Endothelial cell (in vitro differentiated cells): Measurements from ENCODE around the gene BMI1. TPM values are rescaled to one million over a fixed set of nuclear protein-coding genes. Genes with fewer than 3 reads are reported as not detected.

Experiments
- DNase-seq: peaks from one replicate; pipeline ENCODE4 v3.0.0; 2021; ENCODE audit warnings: low spot score
- H3K27ac Mint-ChIP-seq: one replicate; pipeline ENCODE4 v1.8.0; 2021; ENCODE audit warnings: mixed read lengths, inconsistent platforms; ENCODE audit not compliant: unreplicated experiment
- H3K27me3 Mint-ChIP-seq: one replicate; pipeline ENCODE4 v1.8.0; 2021; ENCODE audit warnings: mild to moderate bottlenecking, moderate library complexity, mixed read lengths, inconsistent platforms; ENCODE audit not compliant: unreplicated experiment
- H3K36me3 Mint-ChIP-seq: one replicate; pipeline ENCODE4 v1.8.0; 2021; ENCODE audit warnings: mild to moderate bottlenecking, low read depth, mixed read lengths, inconsistent platforms; ENCODE audit not compliant: unreplicated experiment
- H3K4me1 Mint-ChIP-seq: one replicate; pipeline ENCODE4 v1.8.0; 2021; ENCODE audit warnings: mild to moderate bottlenecking, mixed read lengths, inconsistent platforms; ENCODE audit not compliant: unreplicated experiment
- H3K4me3 Mint-ChIP-seq: one replicate; pipeline ENCODE4 v1.8.0; 2021; ENCODE audit warnings: mild to moderate bottlenecking, mixed read lengths, inconsistent platforms; ENCODE audit not compliant: unreplicated experiment
- H3K9me3 Mint-ChIP-seq: one replicate; pipeline ENCODE4 v1.8.0; 2021; ENCODE audit warnings: mixed read lengths, inconsistent platforms; ENCODE audit not compliant: unreplicated experiment
- CTCF ChIP-seq: fragments of 200-600 bp; sonication (generic); IDR thresholded peaks from one replicate; pipeline ENCODE4 v1.5.0; 2021; ENCODE audit warnings: antibody characterized with exemption; ENCODE audit not compliant: unreplicated experiment
- total RNA-seq: library from RNA; stranded (reverse); fragmentation: NEBNext Ultra II Directional; extraction: Animal tissue kit (Norgen Biotek cat#: 25700); gene quantifications from one replicate; pipeline ENCODE4 v1.2.1, GENCODE V29; 2021; ENCODE audit not compliant: unreplicated experiment

BMI1 gene
- total RNA-seq, 1 donor from 2014 or later: 23.6 TPM

- Mint-ChIP-seq H3K27me3 (no peaks in the 10 kb centered on the region), H3K9me3 (no peaks in the 10 kb centered on the region), H3K27ac (no peak overlapping the region), H3K4me1 (no peaks in the 10 kb centered on the region), H3K4me3 (no peak overlapping the region), H3K36me3 (no peaks in the 10 kb centered on the region)
- TF ChIP-seq CTCF: no peak
- no peak for DNase-seq
Observed at GRCh38 chr10:22368402-22368801, 47.5 kb downstream of the BMI1 start.

GRCh38 chr10:22368981-22369380, 48.1 kb downstream of the BMI1 start:
- no peaks in the 10 kb centered on the region for H3K9me3 Mint-ChIP-seq
- no peak overlapping the region for H3K4me3 Mint-ChIP-seq
- no peak for DNase-seq
- no peaks in the 10 kb centered on the region for H3K36me3 Mint-ChIP-seq
- H3K27ac Mint-ChIP-seq: no peak overlapping the region
- no peaks in the 10 kb centered on the region for H3K27me3 Mint-ChIP-seq
- no peaks in the 10 kb centered on the region for H3K4me1 Mint-ChIP-seq
- no peak for TF ChIP-seq CTCF

- Mint-ChIP-seq H3K36me3 (no peaks in the 10 kb centered on the region), H3K9me3 (no peaks in the 10 kb centered on the region), H3K4me3 (no peak overlapping the region), H3K4me1 (no peaks in the 10 kb centered on the region), H3K27me3 (no peaks in the 10 kb centered on the region), H3K27ac (no peak overlapping the region)
- no peak for DNase-seq
- TF ChIP-seq CTCF: no peak
Observed at GRCh38 chr10:22369434-22370072, 48.7 kb downstream of the BMI1 start.

- H3K9me3 Mint-ChIP-seq: no peaks in the 10 kb centered on the region
- H3K27ac Mint-ChIP-seq: no peak overlapping the region
- no peak for TF ChIP-seq CTCF
- DNase-seq: no peak
- no peaks in the 10 kb centered on the region for H3K36me3 Mint-ChIP-seq
- peaks cover 6% of the 10 kb centered on the region for H3K4me1 Mint-ChIP-seq
- no peaks in the 10 kb centered on the region for H3K27me3 Mint-ChIP-seq
- H3K4me3 Mint-ChIP-seq: no peak overlapping the region
Observed at GRCh38 chr10:22370320-22370719, 49.4 kb downstream of the BMI1 start.

- no peak overlapping the region for H3K4me3 Mint-ChIP-seq
- H3K4me1 Mint-ChIP-seq: peaks cover 6% of the 10 kb centered on the region
- H3K36me3 Mint-ChIP-seq: no peaks in the 10 kb centered on the region
- H3K27me3 Mint-ChIP-seq: no peaks in the 10 kb centered on the region
- H3K27ac Mint-ChIP-seq: no peak overlapping the region
- no peaks in the 10 kb centered on the region for H3K9me3 Mint-ChIP-seq
- DNase-seq: no peak
- no peak for TF ChIP-seq CTCF
Observed at GRCh38 chr10:22372298-22372697, 51.4 kb downstream of the BMI1 start.
